Cardiac muscle cell (in vitro differentiated cells and primary cell): Measurements from ENCODE around the gene CAPN2. TPM values are rescaled to one million over a fixed set of nuclear protein-coding genes. Genes with fewer than 3 reads are reported as not detected.
"Not testable (repeated sequence)": the region's sequence is repeated elsewhere in the genome, so short reads cannot be mapped to it uniquely, and the experiment has no call there.

Source experiments
- DNase-seq, 2 donors: peaks; one replicate each; pipeline versions ENCODE4 v3.0.0 to v3.0.0-alpha.2; 2010 to 2017; ENCODE audit warnings: low read depth in 1 of 2, low spot score in 1 of 2
- H3K27ac ChIP-seq: fragments of 200-600 bp; sonication (generic); 2 replicates; pipeline ENCODE4 v1.5.1; 2016
- H3K27me3 ChIP-seq: fragments of 200-600 bp; sonication (generic); 2 replicates; pipeline ENCODE4 v1.6.0; 2016; ENCODE audit warnings: control low read depth
- H3K36me3 ChIP-seq: fragments of 200-600 bp; sonication (generic); 2 replicates; pipeline ENCODE4 v1.5.1; 2016; ENCODE audit warnings: control low read depth
- H3K4me1 ChIP-seq: fragments of 200-600 bp; sonication (generic); 2 replicates; pipeline ENCODE4 v1.8.1; 2017; ENCODE audit warnings: low read depth, mild to moderate bottlenecking, mixed run types
- H3K4me3 ChIP-seq: fragments of 200-600 bp; sonication (generic); 2 replicates; pipeline ENCODE4 v1.5.1; 2016; ENCODE audit warnings: mild to moderate bottlenecking
- H3K9me3 ChIP-seq: fragments of 200-600 bp; sonication (generic); 2 replicates; pipeline ENCODE4 v1.5.1; 2017; ENCODE audit warnings: low read depth, mild to moderate bottlenecking, control low read depth
- polyA plus RNA-seq: library from polyadenylated mRNA; unstranded; fragments of >200 nt; fragmentation: Nextera tagmentation; extraction: Ambion mirVana; gene quantifications from 2 replicates; pipeline ENCODE4 v1.2.1, GENCODE V29; 2016
- total RNA-seq: library from RNA; depleted of rRNA; stranded (reverse); fragments of >200 nt; gene quantifications from 2 replicates; pipeline ENCODE4 v1.2.3, GENCODE V29; 2016
- TF ChIP-seq, protein P1 (sequence below): IDR thresholded peaks from 2 replicates; pipeline ENCODE4 v1.5.1; 2012; ENCODE audit warnings: low read depth, mild to moderate bottlenecking, low read length

The CAPN2 gene
- total and polyA plus RNA-seq, 2 experiments from 2014 or later = 65.5 to 110 TPM

GRCh38 chr1:223811634-223812101, 99.3 kb downstream of the CAPN2 start:
- peaks cover 13% of the 10 kb centered on the region for H3K4me1 ChIP-seq
- no peak overlapping the region for H3K4me3 ChIP-seq
- DNase-seq = peak in 1 of 2 donors; percentile 63
- H3K27ac ChIP-seq = no peak overlapping the region
- H3K27me3 ChIP-seq = no peaks in the 10 kb centered on the region
- no peaks in the 10 kb centered on the region for H3K9me3 ChIP-seq
- H3K36me3 ChIP-seq = peaks cover 31% of the 10 kb centered on the region
- TF ChIP-seq, protein P1, sequence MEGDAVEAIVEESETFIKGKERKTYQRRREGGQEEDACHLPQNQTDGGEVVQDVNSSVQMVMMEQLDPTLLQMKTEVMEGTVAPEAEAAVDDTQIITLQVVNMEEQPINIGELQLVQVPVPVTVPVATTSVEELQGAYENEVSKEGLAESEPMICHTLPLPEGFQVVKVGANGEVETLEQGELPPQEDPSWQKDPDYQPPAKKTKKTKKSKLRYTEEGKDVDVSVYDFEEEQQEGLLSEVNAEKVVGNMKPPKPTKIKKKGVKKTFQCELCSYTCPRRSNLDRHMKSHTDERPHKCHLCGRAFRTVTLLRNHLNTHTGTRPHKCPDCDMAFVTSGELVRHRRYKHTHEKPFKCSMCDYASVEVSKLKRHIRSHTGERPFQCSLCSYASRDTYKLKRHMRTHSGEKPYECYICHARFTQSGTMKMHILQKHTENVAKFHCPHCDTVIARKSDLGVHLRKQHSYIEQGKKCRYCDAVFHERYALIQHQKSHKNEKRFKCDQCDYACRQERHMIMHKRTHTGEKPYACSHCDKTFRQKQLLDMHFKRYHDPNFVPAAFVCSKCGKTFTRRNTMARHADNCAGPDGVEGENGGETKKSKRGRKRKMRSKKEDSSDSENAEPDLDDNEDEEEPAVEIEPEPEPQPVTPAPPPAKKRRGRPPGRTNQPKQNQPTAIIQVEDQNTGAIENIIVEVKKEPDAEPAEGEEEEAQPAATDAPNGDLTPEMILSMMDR = peak; percentile 45

DNA sequence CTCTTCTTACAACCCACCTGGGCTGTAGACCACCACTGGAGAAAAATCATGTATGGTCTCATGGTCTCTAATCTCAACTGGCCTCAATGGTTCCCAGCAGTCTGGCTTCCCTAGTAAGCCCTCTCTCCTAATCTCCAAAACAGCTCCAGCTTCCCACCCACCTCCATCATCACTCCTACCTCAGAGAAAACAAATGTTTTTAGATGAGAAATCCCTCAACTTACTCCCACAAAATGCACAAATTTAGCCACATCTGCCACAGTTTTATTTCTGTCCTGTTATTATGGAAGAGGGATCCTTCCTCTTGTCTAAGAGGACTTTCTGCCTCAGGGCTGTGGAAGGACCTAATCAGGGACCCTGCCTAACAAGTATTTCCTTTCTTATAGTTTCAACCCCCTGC, 101.3 kb downstream of the CAPN2 start:
- no peaks in the 10 kb centered on the region for H3K27me3 ChIP-seq
- no peaks in the 10 kb centered on the region for H3K9me3 ChIP-seq
- peak overlapping the region; percentile 6 for H3K27ac ChIP-seq
- DNase-seq = no peak
- H3K4me3 ChIP-seq = no peak overlapping the region
- peaks cover 13% of the 10 kb centered on the region for H3K4me1 ChIP-seq
- H3K36me3 ChIP-seq = peaks cover 24% of the 10 kb centered on the region
- TF ChIP-seq, protein P1 = no peak

- peak overlapping the region; percentile 73 for H3K27ac ChIP-seq
These were observed 102.9 kb downstream of the CAPN2 start for GRCh38 chr1:223815020-223815853.

GRCh38 chr1:223815865-223816264, 103.5 kb downstream of the CAPN2 start:
- Histone ChIP-seq H3K9me3 (no peaks in the 10 kb centered on the region), H3K27me3 (no peaks in the 10 kb centered on the region), H3K4me3 (no peak overlapping the region), H3K4me1 (peaks cover 13% of the 10 kb centered on the region), H3K27ac (peak overlapping the region; percentile 73), H3K36me3 (peaks cover 23% of the 10 kb centered on the region)
- TF ChIP-seq, protein P1 = no peak
- no peak for DNase-seq

More at GRCh38 chr1:223815020-223815853, 102.9 kb downstream of the CAPN2 start:
- H3K9me3 ChIP-seq = no peaks in the 10 kb centered on the region
- peak in 1 of 2 donors; percentile 46 for DNase-seq
- peaks cover 13% of the 10 kb centered on the region for H3K4me1 ChIP-seq
- H3K4me3 ChIP-seq = no peak overlapping the region
- no peaks in the 10 kb centered on the region for H3K27me3 ChIP-seq
- peaks cover 19% of the 10 kb centered on the region for H3K36me3 ChIP-seq
- TF ChIP-seq, protein P1 = no peak

- not testable (repeated sequence) for H3K4me3 ChIP-seq, H3K27ac ChIP-seq, H3K27me3 ChIP-seq, H3K9me3 ChIP-seq, DNase-seq
- Histone ChIP-seq H3K4me1 (peaks cover 13% of the 10 kb centered on the region), H3K36me3 (peaks cover 25% of the 10 kb centered on the region)
These were observed 104.9 kb downstream of the CAPN2 start for GRCh38 chr1:223817265-223817664.
